ENCODE data around the gene WDR62.

Gene WDR62

GRCh38 chr19:36081894-36082293 is 27.2 kb downstream of the WDR62 start:
- DNase-seq (ENCODE audit: low read depth): no peak
- H3K4me3 ChIP-seq (ENCODE audit: low read depth, low read length): no peak overlapping the region
- TF ChIP-seq, protein P1, sequence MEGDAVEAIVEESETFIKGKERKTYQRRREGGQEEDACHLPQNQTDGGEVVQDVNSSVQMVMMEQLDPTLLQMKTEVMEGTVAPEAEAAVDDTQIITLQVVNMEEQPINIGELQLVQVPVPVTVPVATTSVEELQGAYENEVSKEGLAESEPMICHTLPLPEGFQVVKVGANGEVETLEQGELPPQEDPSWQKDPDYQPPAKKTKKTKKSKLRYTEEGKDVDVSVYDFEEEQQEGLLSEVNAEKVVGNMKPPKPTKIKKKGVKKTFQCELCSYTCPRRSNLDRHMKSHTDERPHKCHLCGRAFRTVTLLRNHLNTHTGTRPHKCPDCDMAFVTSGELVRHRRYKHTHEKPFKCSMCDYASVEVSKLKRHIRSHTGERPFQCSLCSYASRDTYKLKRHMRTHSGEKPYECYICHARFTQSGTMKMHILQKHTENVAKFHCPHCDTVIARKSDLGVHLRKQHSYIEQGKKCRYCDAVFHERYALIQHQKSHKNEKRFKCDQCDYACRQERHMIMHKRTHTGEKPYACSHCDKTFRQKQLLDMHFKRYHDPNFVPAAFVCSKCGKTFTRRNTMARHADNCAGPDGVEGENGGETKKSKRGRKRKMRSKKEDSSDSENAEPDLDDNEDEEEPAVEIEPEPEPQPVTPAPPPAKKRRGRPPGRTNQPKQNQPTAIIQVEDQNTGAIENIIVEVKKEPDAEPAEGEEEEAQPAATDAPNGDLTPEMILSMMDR (IDR thresholded peaks at IDR 0.05; ENCODE audit: control insufficient read depth, extremely low read depth, insufficient read depth): no peak

DNA sequence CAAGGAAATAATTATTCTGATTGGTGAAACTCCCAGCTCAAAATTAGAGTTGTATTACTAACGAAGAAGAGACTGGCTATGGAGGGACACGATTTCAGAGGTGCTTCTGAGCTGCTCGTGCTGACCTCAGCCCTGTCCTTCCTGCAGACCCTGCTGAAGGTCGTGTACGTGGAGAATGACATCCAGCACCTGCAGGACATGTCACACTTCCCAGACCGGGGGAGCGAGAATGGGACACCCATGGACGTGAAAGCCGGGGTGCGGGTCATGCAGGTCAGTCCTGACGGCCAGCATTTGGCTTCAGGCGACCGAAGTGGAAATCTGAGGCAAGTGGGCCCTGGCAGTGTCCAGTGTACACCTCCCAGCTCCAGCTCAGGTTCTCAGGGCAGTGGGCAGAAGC is 28.2 kb downstream of the WDR62 start:
- DNase-seq (ENCODE audit: low read depth): no peak
- H3K4me3 ChIP-seq (ENCODE audit: low read depth, low read length): no peak overlapping the region
- TF ChIP-seq, protein P1 (IDR thresholded peaks at IDR 0.05; ENCODE audit: control insufficient read depth, extremely low read depth, insufficient read depth): no peak

GRCh38 chr19:36084231-36085009 is 29.7 kb downstream of the WDR62 start:
- TF ChIP-seq, protein P1 (IDR thresholded peaks at IDR 0.05; ENCODE audit: control insufficient read depth, extremely low read depth, insufficient read depth): no peak
- H3K4me3 ChIP-seq (ENCODE audit: low read depth, low read length): no peak overlapping the region
- DNase-seq (ENCODE audit: low read depth): no peak

DNA sequence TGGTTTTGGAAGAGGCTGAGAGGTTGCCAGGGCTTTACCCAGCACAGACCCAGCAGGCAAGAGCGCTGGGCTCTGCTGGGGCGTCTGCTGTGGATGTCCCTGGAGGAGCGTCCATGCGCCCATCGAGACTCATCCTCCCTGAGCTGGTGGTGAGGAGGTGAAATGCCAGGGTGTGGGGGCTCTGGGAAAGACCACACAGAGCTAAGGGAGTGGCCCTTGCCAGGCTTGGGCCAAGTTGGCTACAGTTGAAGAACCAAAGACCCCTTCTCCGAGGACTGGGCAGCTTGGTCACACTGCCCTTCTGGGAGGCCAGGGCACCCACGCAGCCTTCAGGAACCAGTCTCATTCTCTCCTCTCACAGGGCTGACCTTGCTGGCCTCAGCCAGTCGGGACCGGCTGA is 31.6 kb downstream of the WDR62 start:
- no peak for DNase-seq (ENCODE audit: low read depth)
- H3K4me3 ChIP-seq (ENCODE audit: low read depth, low read length): no peak overlapping the region
- TF ChIP-seq, protein P1 (IDR thresholded peaks at IDR 0.05; ENCODE audit: control insufficient read depth, extremely low read depth, insufficient read depth): no peak

DNA sequence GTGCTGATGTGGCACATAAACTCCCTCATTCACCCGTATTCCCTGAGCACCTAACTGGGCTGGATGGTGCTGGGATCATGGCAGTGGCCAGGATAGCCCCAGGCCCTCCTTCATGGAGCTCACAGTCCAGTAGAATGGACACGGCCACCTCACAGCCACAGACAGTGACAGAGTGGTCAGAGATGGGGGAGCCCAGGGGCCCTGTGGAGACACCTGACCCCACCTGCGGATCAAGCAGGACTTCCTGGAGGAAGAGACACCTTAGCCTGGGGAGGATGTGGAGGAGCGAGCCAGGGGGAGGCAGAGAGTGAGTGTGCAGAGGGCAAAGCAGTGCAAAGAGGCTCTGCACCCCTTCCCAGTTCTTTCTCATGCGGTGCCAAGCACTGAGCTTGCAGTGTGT is 35.1 kb downstream of the WDR62 start:
- no peak overlapping the region for H3K4me3 ChIP-seq (ENCODE audit: low read depth, low read length)

DNA sequence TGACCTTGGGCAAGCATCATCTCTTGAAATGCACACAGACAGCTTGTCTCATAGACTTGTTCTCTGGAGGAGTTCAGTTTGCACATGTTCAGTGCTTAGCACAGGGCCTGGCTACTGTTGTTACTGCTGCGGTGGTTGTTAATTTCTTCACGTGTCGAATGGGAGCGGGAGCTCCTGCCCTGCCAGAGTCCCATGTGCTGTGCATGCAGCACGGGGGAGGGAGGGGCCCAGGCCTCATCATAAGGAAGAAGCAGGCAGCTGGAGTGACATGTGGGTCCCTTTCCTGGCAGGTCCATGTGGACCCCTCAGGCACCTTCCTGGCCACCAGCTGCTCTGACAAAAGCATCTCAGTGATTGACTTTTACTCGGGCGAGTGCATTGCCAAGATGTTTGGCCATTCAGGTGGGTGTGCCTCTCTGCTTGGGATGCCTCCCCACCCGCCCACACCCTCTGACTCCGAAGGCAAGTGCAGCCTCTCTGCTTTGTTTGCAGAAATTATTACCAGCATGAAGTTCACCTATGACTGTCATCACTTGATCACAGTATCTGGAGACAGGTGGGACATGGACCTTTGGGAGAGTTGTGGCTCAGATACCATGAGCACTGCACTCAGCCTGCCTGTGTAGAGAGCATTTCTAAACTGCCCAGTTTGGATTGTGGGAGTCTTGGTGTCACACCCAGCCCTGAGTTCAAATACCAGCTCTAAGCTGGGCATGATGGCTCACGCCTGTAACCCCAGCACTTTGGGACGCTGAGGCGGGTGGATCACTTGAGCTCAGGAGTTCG is 36.4 kb downstream of the WDR62 start:
- no peak for DNase-seq (ENCODE audit: low read depth)
- no peak overlapping the region for H3K4me3 ChIP-seq (ENCODE audit: low read depth, low read length)
- TF ChIP-seq, protein P1 (IDR thresholded peaks at IDR 0.05; ENCODE audit: control insufficient read depth, extremely low read depth, insufficient read depth): no peak

More for the DNA sequence above, 35.1 kb downstream of the WDR62 start:
- no peak for DNase-seq (ENCODE audit: low read depth)
- TF ChIP-seq, protein P1 (IDR thresholded peaks at IDR 0.05; ENCODE audit: control insufficient read depth, extremely low read depth, insufficient read depth): no peak

All from LNCaP clone FGC (cell line).